ENCODE measurements around the gene VEZT. TPM values are rescaled to one million over a fixed set of nuclear protein-coding genes. Genes with fewer than 3 reads are reported as not detected.

The VEZT gene
- total and polyA plus RNA-seq, 9 of the 15 experiments (the other 6 are each of a cell fraction or from before 2014, with no cell fraction given), result 16.1 to 61.5 (median 32.6) TPM

DNA sequence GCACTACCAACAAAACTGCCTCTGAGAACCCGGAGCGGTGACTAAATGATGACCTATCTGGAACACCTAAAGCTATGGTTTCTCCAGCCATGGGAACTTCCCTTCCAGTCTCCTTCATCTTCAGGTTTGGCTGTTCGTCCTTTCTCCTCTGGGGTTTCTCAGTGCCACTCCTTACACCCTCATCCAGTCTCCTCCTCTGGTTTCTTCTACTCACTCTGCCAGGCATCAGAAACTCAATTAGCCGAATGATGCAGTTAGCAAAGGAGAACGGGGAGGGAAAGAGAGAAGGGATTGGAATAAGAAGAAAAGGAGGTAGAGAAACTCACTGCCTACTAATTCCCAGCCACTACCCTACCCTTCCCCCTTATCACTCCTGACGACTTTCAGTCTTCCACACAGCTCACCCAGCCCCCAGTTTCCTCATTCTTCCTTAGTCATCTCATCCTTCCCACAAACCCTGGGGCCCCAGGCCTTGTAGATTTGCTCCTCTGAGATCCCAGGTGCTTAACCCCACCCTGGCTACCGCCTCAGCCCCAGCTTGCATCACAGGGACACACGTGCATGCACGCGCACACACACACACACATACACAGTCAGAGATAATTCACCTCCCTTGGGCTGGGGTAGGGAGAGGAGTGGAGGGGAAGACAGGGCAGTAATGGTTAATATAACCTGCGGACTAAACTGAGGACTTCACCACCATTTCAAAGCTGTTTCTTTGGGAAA lies 13.3 kb upstream of the VEZT start:
- POLR2A ChIA-PET, result interaction anchor here (0.7 to 1.2 kb wide), 5 partner anchors 9 to 23 kb away, joined by 3 to 4 read pairs (median 4); partner anchors contain the start of genes FGD6 and VEZT
- peaks cover 62% of the 10 kb centered on the region for H3K79me2 ChIP-seq (ENCODE audit: control insufficient read depth, insufficient read depth, low read length)
- TF ChIP-seq RCOR1 (IDR thresholded peaks at IDR 0.05; ENCODE audit: borderline replicate concordance in 1 of 2, low read depth in 2 of 2, low read length in 2 of 2), result peak in 1 of 2 experiments; percentile 89; a peak in 3 of 4 replicates
- no peak for TF ChIP-seq SMAD3 (CRISPR knock-in tag; conservative IDR thresholded peaks at IDR 0.05)
- TF ChIP-seq NCOA2 (IDR thresholded peaks at IDR 0.05; ENCODE audit: partially characterized antibody in 2 of 2), result no peak
- no peak for TF ChIP-seq HDAC8 (tag; IDR thresholded peaks at IDR 0.05)
- TF ChIP-seq MCM2 (IDR thresholded peaks at IDR 0.05; ENCODE audit: low read depth), result no peak
- no peak for TF ChIP-seq BRCA1 (IDR thresholded peaks at IDR 0.05)
- no peak for TF ChIP-seq BRCA1 (CRISPR knock-in tag; IDR thresholded peaks at IDR 0.05)
- peak; percentile 63 for TF ChIP-seq MTA2 (IDR thresholded peaks at IDR 0.05; ENCODE audit: low read depth)
- TF ChIP-seq, protein P1, sequence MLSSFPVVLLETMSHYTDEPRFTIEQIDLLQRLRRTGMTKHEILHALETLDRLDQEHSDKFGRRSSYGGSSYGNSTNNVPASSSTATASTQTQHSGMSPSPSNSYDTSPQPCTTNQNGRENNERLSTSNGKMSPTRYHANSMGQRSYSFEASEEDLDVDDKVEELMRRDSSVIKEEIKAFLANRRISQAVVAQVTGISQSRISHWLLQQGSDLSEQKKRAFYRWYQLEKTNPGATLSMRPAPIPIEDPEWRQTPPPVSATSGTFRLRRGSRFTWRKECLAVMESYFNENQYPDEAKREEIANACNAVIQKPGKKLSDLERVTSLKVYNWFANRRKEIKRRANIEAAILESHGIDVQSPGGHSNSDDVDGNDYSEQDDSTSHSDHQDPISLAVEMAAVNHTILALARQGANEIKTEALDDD (IDR thresholded peaks at IDR 0.05), result peak; percentile 90
- TF ChIP-seq CHD1 (IDR thresholded peaks at IDR 0.05; ENCODE audit: low read length), result no peak
- no peak for TF ChIP-seq KLF16 (IDR thresholded peaks at IDR 0.05)
- TF ChIP-seq, protein P2, sequence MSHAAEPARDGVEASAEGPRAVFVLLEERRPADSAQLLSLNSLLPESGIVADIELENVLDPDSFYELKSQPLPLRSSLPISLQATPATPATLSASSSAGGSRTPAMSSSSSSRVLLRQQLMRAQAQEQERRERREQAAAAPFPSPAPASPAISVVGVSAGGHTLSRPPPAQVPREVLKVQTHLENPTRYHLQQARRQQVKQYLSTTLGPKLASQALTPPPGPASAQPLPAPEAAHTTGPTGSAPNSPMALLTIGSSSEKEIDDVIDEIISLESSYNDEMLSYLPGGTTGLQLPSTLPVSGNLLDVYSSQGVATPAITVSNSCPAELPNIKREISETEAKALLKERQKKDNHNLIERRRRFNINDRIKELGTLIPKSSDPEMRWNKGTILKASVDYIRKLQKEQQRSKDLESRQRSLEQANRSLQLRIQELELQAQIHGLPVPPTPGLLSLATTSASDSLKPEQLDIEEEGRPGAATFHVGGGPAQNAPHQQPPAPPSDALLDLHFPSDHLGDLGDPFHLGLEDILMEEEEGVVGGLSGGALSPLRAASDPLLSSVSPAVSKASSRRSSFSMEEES (CRISPR knock-in tag; IDR thresholded peaks at IDR 0.05), result no peak
- TF ChIP-seq TFAP4 (CRISPR knock-in tag; IDR thresholded peaks at IDR 0.05; ENCODE audit: borderline replicate concordance), result peak; percentile 74; the same call in 1 of the 2 replicates
- TF ChIP-seq CREM (IDR thresholded peaks at IDR 0.05; ENCODE audit: low read depth), result peak; percentile 80
- peak; percentile 70 for TF ChIP-seq MYNN (IDR thresholded peaks at IDR 0.05)
- no peak for TF ChIP-seq MYNN (CRISPR knock-in tag; IDR thresholded peaks at IDR 0.05)
- TF ChIP-seq ZNF197 (CRISPR knock-in tag; IDR thresholded peaks at IDR 0.05; ENCODE audit: low read depth), result no peak
- no peak for TF ChIP-seq NCOA4 (IDR thresholded peaks at IDR 0.05; ENCODE audit: partially characterized antibody)

More for the DNA sequence above, 13.3 kb upstream of the VEZT start:
- H3K27me3 ChIP-seq (ENCODE audit: control insufficient read depth in 2 of 2, insufficient read depth in 2 of 2, low read length in 2 of 2), result no peaks in the 10 kb centered on the region
- peaks cover 29 to 55% of the 10 kb centered on the region in 2 experiments for H3K4me1 ChIP-seq (replicated peaks in 1 of 2; ENCODE audit: control insufficient read depth in 2 of 2, insufficient read depth in 2 of 2, low read length in 2 of 2)
- H3K9ac ChIP-seq (ENCODE audit: insufficient read depth in 1 of 2, low read depth in 2 of 2, low read length in 2 of 2), result peak overlapping the region; percentile 28 to 81; a peak in 3 of 4 replicates
- no peaks in the 10 kb centered on the region for H3K9me1 ChIP-seq (ENCODE audit: control insufficient read depth, insufficient read depth, low read length)
- in situ Hi-C loops (cut with MboI) (no loop called here), intact Hi-C loops (cut with micrococcal nuclease) (loop anchor here (2.0 kb wide), 1 partner anchor 24 kb away; no protein-coding TSS in a partner anchor)
- WGBS (ENCODE audit: insufficient coverage, low coverage, missing lambda C conversion rate), result 3% methylated on average over 11 of the region's 11 CpGs
- peak; percentile 80 to 94 (median 86) for DNase-seq (ENCODE audit: extremely low read depth in 1 of 4, low spot score in 3 of 4)
- H3K36me3 ChIP-seq (ENCODE audit: control insufficient read depth, insufficient read depth, low read length), result no peaks in the 10 kb centered on the region; the same call in 2 of the 3 replicates
- peak; percentile 91 for FAIRE-seq
- H3K4me3 ChIP-seq, result peak overlapping the region; percentile 33
- H3K4me2 ChIP-seq (ENCODE audit: insufficient read depth, low read length), result peak overlapping the region; percentile 84
- TSS peak; percentile 73 for BruUV-seq (replicated peaks)
- no peaks in the 10 kb centered on the region for H3K9me3 ChIP-seq (replicated peaks; ENCODE audit: control insufficient read depth, insufficient read depth, low read depth, low read length)
- H4K20me1 ChIP-seq (replicated peaks; ENCODE audit: control insufficient read depth, insufficient read depth, low read length), result no peaks in the 10 kb centered on the region
- ATAC-seq, result peak; percentile 88
- H3K27ac ChIP-seq (ENCODE audit: extremely low read depth, low read depth, low read length), result peak overlapping the region; percentile 94
- H2AFZ ChIP-seq (ENCODE audit: low read depth, low read length), result peak overlapping the region; percentile 84
- CTCF ChIA-PET (ENCODE audit: low intra/inter-chr PET ratio), result no interaction called here

All from K562 (cell line).